Activated CD4-positive, alpha-beta T cell treated with anti-CD3 and anti-CD28 coated beads, Interleukin-2, amount 50 U/mL, for 4 hours (primary cell): Measurements from ENCODE around the gene ZNF655.

Experiments used
- DNase-seq, 2 experiments: peaks; one replicate each; pipeline ENCODE4 v3.0.0-alpha.2; 2020

ZNF655 gene

GRCh38 chr7:99607548-99607947 is 49.1 kb downstream of the ZNF655 start:
- DNase-seq = no peak

GRCh38 chr7:99614495-99614894 is 56.1 kb downstream of the ZNF655 start:
- DNase-seq = no peak

- no peak for DNase-seq
Measured at GRCh38 chr7:99615989-99616358, 57.5 kb downstream of the ZNF655 start.

- peak; percentile 81 to 82 for DNase-seq
Measured at GRCh38 chr7:99616359-99617191, 58.1 kb downstream of the ZNF655 start, which contains the start of gene ZSCAN25. Gene ZSCAN25, plus strand, starts transcription at chr7:99616946. Its CDS starts 2,661 bp downstream, at chr7:99619607.

- no peak for DNase-seq
Measured at GRCh38 chr7:99617192-99617781, 58.8 kb downstream of the ZNF655 start.

GRCh38 chr7:99618726-99619125 is 60.3 kb downstream of the ZNF655 start:
- DNase-seq = no peak

- no peak for DNase-seq
Measured at GRCh38 chr7:99619571-99620130, 61.2 kb downstream of the ZNF655 start.

- DNase-seq = no peak
Measured at GRCh38 chr7:99621271-99621670, 62.8 kb downstream of the ZNF655 start.

GRCh38 chr7:99622596-99622995 is 64.2 kb downstream of the ZNF655 start:
- DNase-seq = no peak

GRCh38 chr7:99623091-99623693 is 64.8 kb downstream of the ZNF655 start:
- no peak for DNase-seq

- no peak for DNase-seq
Measured at GRCh38 chr7:99623702-99624447, 65.4 kb downstream of the ZNF655 start.

GRCh38 chr7:99624484-99624883 is 66.0 kb downstream of the ZNF655 start:
- DNase-seq = peak; percentile 36 to 40

- no peak for DNase-seq
Measured at GRCh38 chr7:99625321-99625720, 66.9 kb downstream of the ZNF655 start.

- no peak for DNase-seq
Measured at GRCh38 chr7:99625961-99626360, 67.5 kb downstream of the ZNF655 start.
